ENCODE results near the gene ATP2C2. TPM values are rescaled to one million over a fixed set of nuclear protein-coding genes. Genes with fewer than 3 reads are reported as not detected.

Gene ATP2C2
- total RNA-seq, 1 experiment from 2014 or later: 20.3 TPM

DNA sequence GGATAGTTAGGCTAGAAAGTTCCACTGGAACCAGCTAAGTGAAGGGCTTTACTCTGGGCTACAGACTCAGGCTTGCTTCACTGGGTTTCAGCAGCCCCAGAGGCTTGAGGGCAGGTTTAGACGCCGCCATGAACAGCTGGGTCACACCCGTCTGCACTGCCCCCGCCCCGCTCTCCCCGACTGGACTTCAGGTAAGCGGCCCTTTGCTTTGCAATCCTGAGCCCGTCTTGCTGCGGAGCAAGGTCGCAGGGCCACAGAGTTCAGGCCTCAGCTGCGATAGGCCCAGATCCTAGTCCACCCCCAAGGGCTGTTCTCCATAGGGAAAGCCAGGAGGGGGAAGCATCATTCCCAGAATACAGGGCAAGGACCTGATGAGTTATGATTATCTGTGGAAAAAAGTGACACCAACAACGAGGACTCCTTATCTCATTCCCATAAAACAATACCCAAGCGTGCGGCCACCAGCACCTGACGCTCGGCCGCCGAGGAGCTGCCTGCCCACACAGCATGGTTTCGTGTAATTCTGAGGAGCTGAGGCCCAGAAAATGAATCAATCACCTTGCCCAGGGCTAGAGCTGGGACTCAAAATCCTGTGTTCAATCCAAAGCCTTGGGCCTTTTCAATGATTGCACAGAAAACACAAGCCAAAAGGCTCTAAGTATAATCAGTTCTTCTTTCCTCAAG is 115.7 kb downstream of the ATP2C2 start:
- ATAC-seq (no peak), DNase-seq (ENCODE audit: low read depth, low spot score) (no peak)
- ChIA-PET POLR2A (no interaction called here), RAD21 (ENCODE audit: low non-redundant PET in 1 of 2, low total read pairs in 2 of 2, uncharacterized antibody in 2 of 2, unreplicated experiment in 2 of 2) (interaction anchor here in 1 of 2 experiments (1.1 to 1.4 kb wide), 2 partner anchors 207 to 527 kb away, joined by 3 to 5 read pairs; no protein-coding TSS in a partner anchor), CTCF (interaction anchor here (0.6 to 2.6 kb wide), 4 partner anchors 69 to 297 kb away, joined by 3 to 14 read pairs (median 3); partner anchors contain the start of gene TAF1C)
- no peaks in the 10 kb centered on the region for H3K27me3 ChIP-seq (ENCODE audit: insufficient read depth, low read length)
- BruUV-seq (replicated peaks): no TSS peak
- H3K27ac ChIP-seq (ENCODE audit: low read depth, low read length): no peak overlapping the region
- H2AFZ ChIP-seq (ENCODE audit: low read depth, low read length, poor library complexity, severe bottlenecking): no peak overlapping the region
- H3K9me2 ChIP-seq (ENCODE audit: insufficient read depth): no peaks in the 10 kb centered on the region
- TF ChIP-seq POLR2A (IDR thresholded peaks at IDR 0.05; ENCODE audit: borderline replicate concordance, extremely low read depth, insufficient read depth, insufficient read length) (no peak), ATF3 (IDR thresholded peaks at IDR 0.05) (no peak), YY1 (IDR thresholded peaks at IDR 0.05; ENCODE audit: extremely low read depth, insufficient replicate concordance, low read depth, low read length) (no peak), ZNF274 (IDR thresholded peaks at IDR 0.05; ENCODE audit: low read depth, low read length) (no peak), REST (IDR thresholded peaks at IDR 0.05; ENCODE audit: low read depth) (no peak), MAX (IDR thresholded peaks at IDR 0.05) (no peak), JUND (IDR thresholded peaks at IDR 0.05) (no peak), ZFX (IDR thresholded peaks at IDR 0.05) (no peak), POLR2AphosphoS5 (IDR thresholded peaks at IDR 0.05; ENCODE audit: low read depth, low read length) (no peak), SP1 (IDR thresholded peaks at IDR 0.05; ENCODE audit: low read depth) (no peak), SIN3A (IDR thresholded peaks at IDR 0.05; ENCODE audit: low read depth) (no peak), RAD21 (IDR thresholded peaks at IDR 0.05; ENCODE audit: low read depth) (no peak), EZH2phosphoT487 (IDR thresholded peaks at IDR 0.05; ENCODE audit: borderline replicate concordance) (no peak), EZH2 (IDR thresholded peaks at IDR 0.05) (no peak), ZBTB33 (IDR thresholded peaks at IDR 0.05; ENCODE audit: extremely low read depth, insufficient replicate concordance, low read length) (no peak)
- H3K4me3 ChIP-seq (replicated peaks in 1 of 2; ENCODE audit: low read depth in 1 of 2, low read length in 2 of 2): no peak overlapping the region
- H3K4me1 ChIP-seq (ENCODE audit: control insufficient read depth in 1 of 2, insufficient read depth in 2 of 2, low read length in 2 of 2): peaks cover 0 to 1% of the 10 kb centered on the region in 2 experiments; a peak in 2 of 4 replicates
- peaks cover 31 to 60% of the 10 kb centered on the region in 2 experiments for H3K36me3 ChIP-seq (ENCODE audit: control insufficient read depth in 1 of 2, insufficient read depth in 2 of 2, low read length in 2 of 2)
- no peak overlapping the region for H3K9ac ChIP-seq (ENCODE audit: low read length)
- intact Hi-C loops (cut with micrococcal nuclease): loop anchor here (1.0 to 10.0 kb wide), 4 partner anchors 207 to 516 kb away; partner anchors contain the start of genes NECAB2 and TAF1C
- no peaks in the 10 kb centered on the region for H3K79me2 ChIP-seq (ENCODE audit: insufficient read depth, low read length)
- H3K9me3 ChIP-seq (ENCODE audit: control insufficient read depth in 1 of 2, insufficient read depth in 1 of 2, low read depth in 1 of 2, low read length in 2 of 2): no peaks in the 10 kb centered on the region
- no peak overlapping the region for H3K4me2 ChIP-seq (ENCODE audit: low read length)
- no peaks in the 10 kb centered on the region for H4K20me1 ChIP-seq (ENCODE audit: insufficient read depth)

All from HCT116 (cell line).